EH (cell line): Measurements from ENCODE around the gene RPP14.

Source experiments
- DNase-seq: peaks from one replicate; pipeline ENCODE4 v3.0.0-alpha.2; 2015; ENCODE audit warnings: low read depth

Gene RPP14

GRCh38 chr3:58291671-58292338, 14.2 kb upstream of the RPP14 start:
- no peak for DNase-seq

GRCh38 chr3:58292866-58293265, 13.2 kb upstream of the RPP14 start:
- no peak for DNase-seq

- no peak for DNase-seq
Measured at GRCh38 chr3:58293516-58293915, 12.5 kb upstream of the RPP14 start.

- no peak for DNase-seq
Measured at GRCh38 chr3:58296269-58296668, 9.8 kb upstream of the RPP14 start.

GRCh38 chr3:58296843-58297242, 9.2 kb upstream of the RPP14 start:
- DNase-seq = no peak

- DNase-seq = no peak
Measured at GRCh38 chr3:58298190-58298589, 7.9 kb upstream of the RPP14 start.

GRCh38 chr3:58299075-58299474, 7.0 kb upstream of the RPP14 start:
- DNase-seq = no peak

GRCh38 chr3:58299839-58300516, 6.1 kb upstream of the RPP14 start:
- DNase-seq = peak; percentile 52

- DNase-seq = peak; percentile 63
Measured at GRCh38 chr3:58307639-58308215, 1.7 kb downstream of the RPP14 start.

- peak; percentile 19 for DNase-seq
Measured at GRCh38 chr3:58308728-58309127, 2.7 kb downstream of the RPP14 start.

- no peak for DNase-seq
Measured at GRCh38 chr3:58317811-58318210, 11.8 kb downstream of the RPP14 start.

GRCh38 chr3:58321791-58322190, 15.7 kb downstream of the RPP14 start:
- DNase-seq = no peak

GRCh38 chr3:58322793-58323192, 16.7 kb downstream of the RPP14 start:
- DNase-seq = no peak

GRCh38 chr3:58323529-58324390, 17.7 kb downstream of the RPP14 start:
- DNase-seq = no peak

GRCh38 chr3:58324391-58325390, 18.6 kb downstream of the RPP14 start:
- no peak for DNase-seq

- DNase-seq = no peak
Measured at GRCh38 chr3:58325525-58325992, 19.5 kb downstream of the RPP14 start.

- no peak for DNase-seq
Measured at GRCh38 chr3:58326267-58326900, 20.3 kb downstream of the RPP14 start.

- DNase-seq = no peak
Measured at GRCh38 chr3:58329150-58329921, 23.3 kb downstream of the RPP14 start.

- DNase-seq = no peak
Measured at GRCh38 chr3:58329922-58330413, 23.9 kb downstream of the RPP14 start.
